Ascending aorta (tissue), 2 donors: ENCODE data around the gene TRIM52. TPM values are rescaled to one million over a fixed set of nuclear protein-coding genes. Genes with fewer than 3 reads are reported as not detected.

ENCODE experiments used
- DNase-seq, 2 donors: peaks; one replicate each; pipeline ENCODE4 v3.0.0-alpha.2; 2019; ENCODE audit warnings: low spot score in 2 of 2
- H3K27ac ChIP-seq, 2 donors: fragments of 200-600 bp; sonication (generic); one replicate each; pipeline ENCODE4 v1.5.1; 2016 to 2017; ENCODE audit warnings: mild to moderate bottlenecking in 1 of 2
- H3K27me3 ChIP-seq: fragments of 200-600 bp; sonication (generic); one replicate; pipeline ENCODE4 v1.5.1; 2017
- H3K36me3 ChIP-seq, 2 donors: fragments of 200-600 bp; sonication (generic); one replicate each; pipeline ENCODE4 v1.5.1; 2016
- H3K4me1 ChIP-seq, 2 donors: fragments of 200-600 bp; sonication (generic); one replicate each; pipeline ENCODE4 v1.5.1; 2016 to 2017; ENCODE audit warnings: mild to moderate bottlenecking in 1 of 2
- H3K4me3 ChIP-seq, 2 donors: fragments of 200-600 bp; sonication (generic); one replicate each; pipeline ENCODE4 v1.5.1; 2016 to 2017; ENCODE audit warnings: mild to moderate bottlenecking in 1 of 2
- H3K9me3 ChIP-seq, 2 donors: fragments of 200-600 bp; sonication (generic); one replicate each; pipeline ENCODE4 v1.5.1; 2016
- CTCF ChIP-seq, 3 experiments: fragments of 200-600 bp in 2 of 3; fragments of 450-650 bp in 1 of 3; sonication (generic) in 2 of 3; IDR thresholded peaks; one replicate each; pipeline ENCODE4 v1.5.1; 2016 to 2019; ENCODE audit warnings: antibody characterized with exemption in 3 of 3, mild to moderate bottlenecking in 1 of 3, moderate library complexity in 1 of 3
- intact Hi-C: fragments of 100-400 bp; cut with DNase I; formaldehyde crosslinking; loops from one replicate; pipeline ENCODE4 v1.15.1; 2023
- total RNA-seq: library from RNA; depleted of rRNA; stranded (reverse); fragments of >200 nt; gene quantifications from one replicate; pipeline ENCODE4 v1.1.0, GENCODE V29; 2016

TRIM52 gene
- total RNA-seq, 1 donor from 2014 or later, result 21.2 TPM

- intact Hi-C loops, result no loop called here
- peaks cover 5 to 8% of the 10 kb centered on the region in 2 donors for H3K36me3 ChIP-seq
- H3K4me3 ChIP-seq, result no peak overlapping the region
- DNase-seq, result no peak
- H3K4me1 ChIP-seq, result peaks cover 0 to 5% of the 10 kb centered on the region in 2 donors
- H3K9me3 ChIP-seq, result no peaks in the 10 kb centered on the region
- no peak for TF ChIP-seq CTCF (IDR thresholded peaks at IDR 0.05)
- no peaks in the 10 kb centered on the region for H3K27me3 ChIP-seq
- H3K27ac ChIP-seq, result no peak overlapping the region
These were observed 4.2 kb upstream of the TRIM52 start for GRCh38 chr5:181265092-181265671.

- intact Hi-C loops, result loop anchor here (5.0 kb wide), 2 partner anchors 76 to 456 kb away; no protein-coding TSS in a partner anchor
- peaks cover 0 to 11% of the 10 kb centered on the region in 2 donors for H3K4me1 ChIP-seq
- H3K27ac ChIP-seq, result no peak overlapping the region
- DNase-seq, result no peak
- peaks cover 5 to 8% of the 10 kb centered on the region in 2 donors for H3K36me3 ChIP-seq
- no peaks in the 10 kb centered on the region for H3K9me3 ChIP-seq
- no peaks in the 10 kb centered on the region for H3K27me3 ChIP-seq
- no peak for TF ChIP-seq CTCF (IDR thresholded peaks at IDR 0.05)
- H3K4me3 ChIP-seq, result no peak overlapping the region
These were observed 2.7 kb upstream of the TRIM52 start for GRCh38 chr5:181263633-181264032.

GRCh38 chr5:181261320-181262049 lies 542 bp upstream of the TRIM52 start:
- H3K27me3 ChIP-seq, result no peaks in the 10 kb centered on the region
- DNase-seq, result peak in 1 of 2 donors; percentile 83
- intact Hi-C loops, result loop anchor here (1.0 to 5.0 kb wide), 4 partner anchors 15 to 454 kb away; partner anchors contain the start of gene TRIM41
- H3K36me3 ChIP-seq, result peaks cover 5 to 8% of the 10 kb centered on the region in 2 donors
- TF ChIP-seq CTCF (IDR thresholded peaks at IDR 0.05), result no peak
- peak overlapping the region; percentile 74 to 99 for H3K4me3 ChIP-seq
- H3K9me3 ChIP-seq, result no peaks in the 10 kb centered on the region
- H3K27ac ChIP-seq, result peak overlapping the region; percentile 97 to 100
- peaks cover 2 to 25% of the 10 kb centered on the region in 2 donors for H3K4me1 ChIP-seq

GRCh38 chr5:181259974-181260719 lies 796 bp downstream of the TRIM52 start:
- no peak for TF ChIP-seq CTCF (IDR thresholded peaks at IDR 0.05)
- H3K27me3 ChIP-seq, result no peaks in the 10 kb centered on the region
- H3K36me3 ChIP-seq, result peaks cover 8% of the 10 kb centered on the region in 2 donors
- DNase-seq, result no peak
- peaks cover 2 to 31% of the 10 kb centered on the region in 2 donors for H3K4me1 ChIP-seq
- intact Hi-C loops, result loop anchor here (5.0 kb wide), 2 partner anchors 73 to 453 kb away; no protein-coding TSS in a partner anchor
- no peaks in the 10 kb centered on the region for H3K9me3 ChIP-seq
- H3K27ac ChIP-seq, result peak overlapping the region; percentile 97 to 100
- H3K4me3 ChIP-seq, result peak overlapping the region; percentile 74 to 99

- TF ChIP-seq CTCF (IDR thresholded peaks at IDR 0.05), result no peak
- Histone ChIP-seq H3K27me3 (no peaks in the 10 kb centered on the region), H3K4me3 (peak overlapping the region; percentile 74 to 99), H3K27ac (peak overlapping the region in 1 of 2 donors; percentile 100), H3K36me3 (peaks cover 12% of the 10 kb centered on the region in 2 donors), H3K9me3 (no peaks in the 10 kb centered on the region), H3K4me1 (peaks cover 2 to 36% of the 10 kb centered on the region in 2 donors)
- no peak for DNase-seq
- intact Hi-C loops, result no loop called here
These were observed 1.7 kb downstream of the TRIM52 start for GRCh38 chr5:181259283-181259682.
